GM23338 (cell line): ENCODE measurements around the gene CFAP100. TPM values are rescaled to one million over a fixed set of nuclear protein-coding genes. Genes with fewer than 3 reads are reported as not detected.

Experiments
- ATAC-seq: fragments of 200-7000 bp; cut with Tn5 transposase; 3 replicates; pipeline ENCODE4 v1.9.1; 2020
- DNase-seq: peaks from one replicate; pipeline ENCODE4 v3.0.0-alpha.2; 2015; ENCODE audit warnings: low spot score
- H2AFZ ChIP-seq: fragments of 200-600 bp; sonication (generic); 2 replicates; pipeline ENCODE4 v1.8.0; 2016; ENCODE audit warnings: antibody characterized with exemption, mild to moderate bottlenecking, moderate library complexity
- H3F3A ChIP-seq: fragments of 200-600 bp; sonication (generic); replicated peaks from 2 replicates; pipeline ENCODE4 v1.8.0; 2017; ENCODE audit warnings: antibody characterized with exemption, mixed run types, low read depth
- H3K27ac ChIP-seq: fragments of 200-600 bp; sonication (generic); 2 replicates; pipeline ENCODE4 v1.6.1; 2016; ENCODE audit warnings: low read depth
- H3K27me3 ChIP-seq: fragments of 200-600 bp; sonication (generic); 2 replicates; pipeline ENCODE4 v1.8.0; 2016; ENCODE audit warnings: mild to moderate bottlenecking, mixed run types, moderate library complexity; ENCODE audit not compliant: insufficient read depth
- H3K36me3 ChIP-seq: fragments of 200-600 bp; sonication (generic); 2 replicates; pipeline ENCODE4 v1.8.0; 2016; ENCODE audit warnings: mild to moderate bottlenecking; ENCODE audit not compliant: insufficient read depth
- H3K4me1 ChIP-seq: fragments of 200-600 bp; sonication (generic); 2 replicates; pipeline ENCODE4 v1.8.0; 2016; ENCODE audit warnings: mild to moderate bottlenecking, moderate library complexity; ENCODE audit not compliant: insufficient read depth
- H3K4me2 ChIP-seq: fragments of 200-600 bp; sonication (generic); 2 replicates; pipeline ENCODE4 v1.7.1; 2017; ENCODE audit warnings: mixed run types
- H3K4me3 ChIP-seq: fragments of 200-600 bp; sonication (generic); 2 replicates; pipeline ENCODE4 v1.6.1; 2016; ENCODE audit warnings: mixed run types
- H3K79me2 ChIP-seq: fragments of 200-600 bp; sonication (generic); replicated peaks from 2 replicates; pipeline ENCODE4 v1.8.0; 2017; ENCODE audit warnings: mild to moderate bottlenecking; ENCODE audit not compliant: insufficient read depth
- H3K9me2 ChIP-seq: fragments of 200-600 bp; sonication (generic); 2 replicates; pipeline ENCODE4 v1.8.0; 2017; ENCODE audit not compliant: insufficient read depth
- H4K20me1 ChIP-seq: fragments of 200-600 bp; sonication (generic); replicated peaks from 2 replicates; pipeline ENCODE4 v1.8.0; 2017; ENCODE audit warnings: mild to moderate bottlenecking; ENCODE audit not compliant: insufficient read depth
- H3K27ac Mint-ChIP-seq: 2 replicates; pipeline ENCODE4 v1.8.0; 2020; ENCODE audit warnings: inconsistent platforms, mild to moderate bottlenecking, moderate library complexity, mixed read lengths
- H3K27me3 Mint-ChIP-seq: 3 replicates; pipeline ENCODE4 v1.8.0; 2022; ENCODE audit warnings: low read depth, mild to moderate bottlenecking, moderate library complexity, mixed read lengths, inconsistent platforms; ENCODE audit not compliant: insufficient read depth, poor library complexity
- H3K36me3 Mint-ChIP-seq: 3 replicates; pipeline ENCODE4 v1.8.0; 2021; ENCODE audit warnings: low read depth, mild to moderate bottlenecking, inconsistent platforms, moderate library complexity, mixed read lengths
- H3K4me1 Mint-ChIP-seq: 3 replicates; pipeline ENCODE4 v1.8.0; 2020; ENCODE audit warnings: mild to moderate bottlenecking, inconsistent platforms, mixed read lengths
- H3K4me3 Mint-ChIP-seq: 3 replicates; pipeline ENCODE4 v1.8.0; 2021; ENCODE audit warnings: moderate library complexity, mild to moderate bottlenecking, inconsistent platforms, mixed read lengths
- H3K9me3 Mint-ChIP-seq: 3 replicates; pipeline ENCODE4 v1.8.0; 2020; ENCODE audit warnings: moderate library complexity, mild to moderate bottlenecking, inconsistent platforms, mixed read lengths
- CTCF ChIP-seq, 2 experiments: fragments of 200-600 bp in 1 of 2; sonication (generic) in 1 of 2; conservative IDR thresholded peaks; 2 replicates each; pipeline versions ENCODE4 v1.5.1 to v1.6.1; 2016 to 2017; ENCODE audit warnings: antibody characterized with exemption in 2 of 2, low read depth in 2 of 2, mild to moderate bottlenecking in 2 of 2, moderate library complexity in 1 of 2
- ETS1 ChIP-seq: IDR thresholded peaks from 2 replicates; pipeline ENCODE4 v1.6.1; 2016; ENCODE audit warnings: antibody characterized with exemption
- EZH2 ChIP-seq: fragments of 200-600 bp; sonication (generic); IDR thresholded peaks from one replicate; pipeline ENCODE4 v1.8.0; 2017; ENCODE audit warnings: antibody characterized with exemption, mild to moderate bottlenecking, low read depth; ENCODE audit not compliant: unreplicated experiment
- EZH2phosphoT487 ChIP-seq: fragments of 200-600 bp; sonication (generic); IDR thresholded peaks from one replicate; pipeline ENCODE4 v1.8.1; 2018; ENCODE audit warnings: antibody characterized with exemption; ENCODE audit not compliant: unreplicated experiment
- NANOG ChIP-seq: IDR thresholded peaks from 2 replicates; pipeline ENCODE4 v1.6.1; 2016; ENCODE audit warnings: antibody characterized with exemption, borderline replicate concordance
- REST ChIP-seq: IDR thresholded peaks from one replicate; pipeline ENCODE4 v1.6.1; 2018; ENCODE audit warnings: antibody characterized with exemption; ENCODE audit not compliant: unreplicated experiment
- ZNF114 ChIP-seq: fragments of 250-450 bp; sonication (Bioruptor Pico); IDR thresholded peaks from 2 replicates; pipeline ENCODE4 v1.5.0; 2020; ENCODE audit warnings: mild to moderate bottlenecking, moderate library complexity
- ZNF331 ChIP-seq: fragments of 250-450 bp; sonication (Bioruptor Pico); IDR thresholded peaks from 2 replicates; pipeline ENCODE4 v1.5.0; 2020; ENCODE audit warnings: low read depth, mild to moderate bottlenecking, moderate library complexity
- polyA plus RNA-seq: library from polyadenylated mRNA; unstranded; fragments of >200 nt; fragmentation: Nextera tagmentation; extraction: Ambion mirVana; gene quantifications from 2 replicates; pipeline ENCODE4 v1.2.1, GENCODE V29; 2016
- total RNA-seq: library from RNA; depleted of rRNA; stranded (reverse); fragments of >200 nt; shearing (Covaris generic); gene quantifications from 2 replicates; pipeline ENCODE4 v1.2.3, GENCODE V29; 2014

Gene CFAP100
- total and polyA plus RNA-seq, 2 experiments from 2014 or later = 0.07 TPM; not detected in 1

- H3K4me3 ChIP-seq = 0 out of 2 replicates have a peak overlapping the region, but pooled peaks have one; percentile 33
- Mint-ChIP-seq H3K4me3 (no peak overlapping the region), H3K9me3 (no peaks in the 10 kb centered on the region), H3K27me3 (peaks cover 8% of the 10 kb centered on the region), H3K4me1 (peaks cover 43% of the 10 kb centered on the region), H3K27ac (peak overlapping the region; percentile 66; the same call in 1 of the 2 replicates), H3K36me3 (no peaks in the 10 kb centered on the region)
- H3K4me2 ChIP-seq = peak overlapping the region; percentile 60
- H3F3A ChIP-seq = no peaks in the 10 kb centered on the region
- no peaks in the 10 kb centered on the region for H3K79me2 ChIP-seq
- no peak overlapping the region for H3K27ac ChIP-seq
- H4K20me1 ChIP-seq = no peaks in the 10 kb centered on the region
- ATAC-seq (peak; percentile 37), DNase-seq (peak; percentile 25)
- no peaks in the 10 kb centered on the region for H3K27me3 ChIP-seq
- no peaks in the 10 kb centered on the region for H3K36me3 ChIP-seq
- no peak overlapping the region for H2AFZ ChIP-seq
- no peaks in the 10 kb centered on the region for H3K9me2 ChIP-seq
- TF ChIP-seq ZNF331 (CRISPR knock-in tag) (no peak), NANOG (peak; percentile 56; the same call in 1 of the 2 replicates)
- H3K4me1 ChIP-seq = peaks cover 17% of the 10 kb centered on the region
Observed at GRCh38 chr3:126485176-126485897, 90.6 kb downstream of the CFAP100 start.

GRCh38 chr3:126485956-126486355 is 91.2 kb downstream of the CFAP100 start:
- no peaks in the 10 kb centered on the region for H3K79me2 ChIP-seq
- Mint-ChIP-seq H3K4me3 (no peak overlapping the region), H3K36me3 (no peaks in the 10 kb centered on the region), H3K27me3 (peaks cover 8% of the 10 kb centered on the region), H3K4me1 (peaks cover 48% of the 10 kb centered on the region), H3K9me3 (no peaks in the 10 kb centered on the region), H3K27ac (no peak overlapping the region)
- no peaks in the 10 kb centered on the region for H3K36me3 ChIP-seq
- no peak overlapping the region for H3K4me2 ChIP-seq
- H3F3A ChIP-seq = no peaks in the 10 kb centered on the region
- no peaks in the 10 kb centered on the region for H3K27me3 ChIP-seq
- H2AFZ ChIP-seq = no peak overlapping the region
- no peaks in the 10 kb centered on the region for H4K20me1 ChIP-seq
- H3K4me3 ChIP-seq = no peak overlapping the region
- DNase-seq = no peak
- H3K27ac ChIP-seq = no peak overlapping the region
- H3K9me2 ChIP-seq = no peaks in the 10 kb centered on the region
- peaks cover 17% of the 10 kb centered on the region for H3K4me1 ChIP-seq
- ATAC-seq = no peak
- TF ChIP-seq CTCF (conservative IDR thresholded peaks at IDR 0.05; ENCODE audit: low read depth in 2 of 2) (no peak), EZH2phosphoT487 (no peak), EZH2 (no peak), ZNF114 (CRISPR knock-in tag) (no peak), REST (no peak), ETS1 (no peak), ZNF331 (CRISPR knock-in tag) (no peak)
